ENCODE data around the gene CELF2. TPM values are rescaled to one million over a fixed set of nuclear protein-coding genes. Genes with fewer than 3 reads are reported as not detected.
"Not testable (repeated sequence)": the region's sequence is repeated elsewhere in the genome, so short reads cannot be mapped to it uniquely, and the experiment has no call there.

The CELF2 gene
- total RNA-seq, 3 donors from 2014 or later: 40.0 to 178 (median 45.6) TPM

DNA sequence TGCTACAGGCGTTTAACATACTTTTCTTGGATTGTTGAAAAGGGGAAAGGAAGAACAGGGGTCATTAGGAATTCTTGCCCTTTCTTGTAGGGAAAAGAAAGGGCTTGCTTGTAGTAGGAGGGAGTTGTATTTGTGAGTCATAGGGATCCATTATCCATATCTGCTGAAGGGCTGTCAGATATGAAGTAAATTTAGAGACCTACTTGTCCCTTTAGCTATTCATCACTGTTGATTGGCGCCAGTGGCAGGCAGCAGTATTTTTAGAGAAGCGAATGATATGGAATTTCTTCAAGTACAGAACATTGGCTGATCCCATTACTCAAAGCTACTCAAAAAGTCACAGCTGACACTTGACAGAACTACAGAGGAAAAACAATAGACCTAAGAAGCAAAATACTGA is 97.7 kb downstream of the CELF2 start:
- no peak for TF ChIP-seq POLR2AphosphoS5 (IDR thresholded peaks at IDR 0.05)
- TF ChIP-seq POLR2A (IDR thresholded peaks at IDR 0.05): no peak
- TF ChIP-seq, protein P1, sequence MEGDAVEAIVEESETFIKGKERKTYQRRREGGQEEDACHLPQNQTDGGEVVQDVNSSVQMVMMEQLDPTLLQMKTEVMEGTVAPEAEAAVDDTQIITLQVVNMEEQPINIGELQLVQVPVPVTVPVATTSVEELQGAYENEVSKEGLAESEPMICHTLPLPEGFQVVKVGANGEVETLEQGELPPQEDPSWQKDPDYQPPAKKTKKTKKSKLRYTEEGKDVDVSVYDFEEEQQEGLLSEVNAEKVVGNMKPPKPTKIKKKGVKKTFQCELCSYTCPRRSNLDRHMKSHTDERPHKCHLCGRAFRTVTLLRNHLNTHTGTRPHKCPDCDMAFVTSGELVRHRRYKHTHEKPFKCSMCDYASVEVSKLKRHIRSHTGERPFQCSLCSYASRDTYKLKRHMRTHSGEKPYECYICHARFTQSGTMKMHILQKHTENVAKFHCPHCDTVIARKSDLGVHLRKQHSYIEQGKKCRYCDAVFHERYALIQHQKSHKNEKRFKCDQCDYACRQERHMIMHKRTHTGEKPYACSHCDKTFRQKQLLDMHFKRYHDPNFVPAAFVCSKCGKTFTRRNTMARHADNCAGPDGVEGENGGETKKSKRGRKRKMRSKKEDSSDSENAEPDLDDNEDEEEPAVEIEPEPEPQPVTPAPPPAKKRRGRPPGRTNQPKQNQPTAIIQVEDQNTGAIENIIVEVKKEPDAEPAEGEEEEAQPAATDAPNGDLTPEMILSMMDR (IDR thresholded peaks at IDR 0.05): no peak
- intact Hi-C loops (cut with DNase I; ENCODE audit: low total_unique reads): no loop called here
- Histone ChIP-seq H3K27ac (no peak overlapping the region), H3K36me3 (no peaks in the 10 kb centered on the region), H3K4me1 (no peaks in the 10 kb centered on the region), H3K27me3 (no peaks in the 10 kb centered on the region), H3K4me3 (no peak overlapping the region), H3K9me3 (no peaks in the 10 kb centered on the region)
- DNase-seq (ENCODE audit: low spot score in 2 of 2): no peak

- no peak for DNase-seq (ENCODE audit: low spot score in 2 of 2)
- Histone ChIP-seq H3K36me3 (no peaks in the 10 kb centered on the region), H3K4me3 (no peak overlapping the region), H3K27ac (no peak overlapping the region), H3K27me3 (no peaks in the 10 kb centered on the region), H3K4me1 (no peaks in the 10 kb centered on the region), H3K9me3 (no peaks in the 10 kb centered on the region)
- TF ChIP-seq POLR2A (IDR thresholded peaks at IDR 0.05): no peak
- TF ChIP-seq POLR2AphosphoS5 (IDR thresholded peaks at IDR 0.05): no peak
- TF ChIP-seq, protein P1 (IDR thresholded peaks at IDR 0.05): no peak
- intact Hi-C loops (cut with DNase I; ENCODE audit: low total_unique reads): no loop called here
Measured at GRCh38 chr10:11116361-11116760, 98.7 kb downstream of the CELF2 start.

DNA sequence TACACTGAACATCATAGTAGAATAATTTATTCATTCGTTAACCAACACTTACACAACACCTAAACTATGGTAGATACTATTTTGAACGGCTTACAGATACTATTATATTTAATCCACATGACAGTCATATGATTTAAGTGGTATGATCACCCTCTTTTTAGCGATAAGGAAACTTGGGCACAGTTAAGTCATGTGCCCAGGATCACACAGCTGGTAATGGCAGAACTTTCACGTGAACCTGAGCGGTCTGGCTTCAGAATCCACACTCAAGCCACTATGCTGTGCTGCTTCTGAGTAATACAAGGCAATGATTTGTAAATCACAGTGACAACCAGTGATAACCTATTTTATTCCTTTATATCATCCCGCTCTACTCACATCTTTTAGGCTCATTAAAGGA is 99.1 kb downstream of the CELF2 start:
- no peak for TF ChIP-seq POLR2AphosphoS5 (IDR thresholded peaks at IDR 0.05)
- TF ChIP-seq POLR2A (IDR thresholded peaks at IDR 0.05): no peak
- intact Hi-C loops (cut with DNase I; ENCODE audit: low total_unique reads): no loop called here
- H3K4me3 ChIP-seq: no peak overlapping the region
- H3K36me3 ChIP-seq: no peaks in the 10 kb centered on the region
- no peaks in the 10 kb centered on the region for H3K9me3 ChIP-seq
- H3K4me1 ChIP-seq: no peaks in the 10 kb centered on the region
- no peaks in the 10 kb centered on the region for H3K27me3 ChIP-seq
- H3K27ac ChIP-seq: no peak overlapping the region
- DNase-seq (ENCODE audit: low spot score in 2 of 2): no peak

DNA sequence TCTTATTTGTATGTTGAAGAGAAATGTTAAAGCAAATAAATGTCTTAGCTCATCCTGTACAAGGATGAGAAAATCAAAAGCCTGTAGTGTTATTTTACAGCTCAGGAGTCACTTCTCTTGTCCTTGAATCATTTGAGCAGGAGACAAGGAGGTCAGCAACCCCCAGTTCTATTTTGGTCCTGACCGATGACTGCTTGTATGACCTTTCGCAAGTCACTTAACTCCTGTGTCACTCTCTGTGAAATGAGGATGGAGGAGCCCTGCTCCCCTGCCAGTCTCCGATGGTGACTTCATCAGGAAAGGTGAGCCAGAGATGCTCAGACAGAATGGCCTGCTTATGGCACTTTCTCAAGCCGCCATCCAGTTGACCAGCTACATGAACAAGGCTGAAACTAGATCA is 101.0 kb downstream of the CELF2 start:
- H3K9me3 ChIP-seq: no peaks in the 10 kb centered on the region

DNA sequence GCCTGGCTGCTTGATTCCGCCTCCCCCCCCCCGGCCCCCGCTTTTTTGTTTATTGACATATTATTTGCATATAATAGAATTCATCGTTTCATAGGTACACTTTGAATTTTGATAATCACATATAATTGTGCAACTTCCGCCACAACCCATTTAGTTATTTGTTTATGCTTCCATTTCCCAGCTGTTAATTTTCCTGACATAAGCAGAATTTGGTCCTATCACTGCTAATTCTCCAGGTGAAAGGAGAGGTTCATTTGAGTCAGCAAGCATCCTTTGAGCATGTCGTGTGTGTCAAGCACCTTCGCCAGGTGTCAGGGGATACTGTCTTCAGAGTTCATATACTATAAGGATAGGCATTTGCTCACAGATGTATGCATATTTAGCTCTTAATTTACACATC is 102.2 kb downstream of the CELF2 start:
- TF ChIP-seq POLR2AphosphoS5 (IDR thresholded peaks at IDR 0.05) (no peak), POLR2A (IDR thresholded peaks at IDR 0.05) (no peak)
- TF ChIP-seq, protein P1 (IDR thresholded peaks at IDR 0.05): no peak
- no peaks in the 10 kb centered on the region for H3K9me3 ChIP-seq
- no peak for DNase-seq (ENCODE audit: low spot score in 2 of 2)
- H3K4me1 ChIP-seq: no peaks in the 10 kb centered on the region
- H3K27ac ChIP-seq: no peak overlapping the region
- no peaks in the 10 kb centered on the region for H3K27me3 ChIP-seq
- intact Hi-C loops (cut with DNase I; ENCODE audit: low total_unique reads): no loop called here
- no peaks in the 10 kb centered on the region for H3K36me3 ChIP-seq
- no peak overlapping the region for H3K4me3 ChIP-seq

More for the DNA sequence above, 101.0 kb downstream of the CELF2 start:
- Histone ChIP-seq H3K36me3 (no peaks in the 10 kb centered on the region), H3K4me3 (no peak overlapping the region), H3K27ac (no peak overlapping the region), H3K4me1 (no peaks in the 10 kb centered on the region), H3K27me3 (no peaks in the 10 kb centered on the region)
- TF ChIP-seq, protein P1 (IDR thresholded peaks at IDR 0.05): no peak
- no peak for TF ChIP-seq POLR2A (IDR thresholded peaks at IDR 0.05)
- TF ChIP-seq POLR2AphosphoS5 (IDR thresholded peaks at IDR 0.05): no peak
- DNase-seq (ENCODE audit: low spot score in 2 of 2): no peak
- intact Hi-C loops (cut with DNase I; ENCODE audit: low total_unique reads): no loop called here

DNA sequence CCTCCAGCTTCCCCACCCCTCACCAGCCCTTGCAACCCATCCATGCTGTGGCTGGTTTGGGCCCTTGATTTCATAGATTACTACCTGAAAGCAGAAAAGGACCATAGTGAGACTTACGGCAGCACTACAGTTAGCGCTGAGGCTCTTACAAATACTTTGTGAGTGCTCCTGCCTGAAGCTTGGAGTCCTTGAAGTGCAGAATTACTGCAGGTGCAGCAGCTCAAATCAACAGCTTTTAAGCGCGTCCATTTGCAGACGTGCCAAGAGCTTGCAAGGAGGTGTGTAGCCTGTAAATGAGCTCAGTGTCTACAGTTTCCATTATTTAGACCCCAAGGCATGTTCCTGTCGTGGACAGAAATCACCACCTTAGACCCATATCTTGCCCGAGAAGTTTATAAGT is 103.0 kb downstream of the CELF2 start:
- Histone ChIP-seq H3K27me3 (no peaks in the 10 kb centered on the region), H3K9me3 (no peaks in the 10 kb centered on the region), H3K36me3 (no peaks in the 10 kb centered on the region), H3K4me3 (no peak overlapping the region), H3K27ac (no peak overlapping the region), H3K4me1 (no peaks in the 10 kb centered on the region)
- TF ChIP-seq, protein P1 (IDR thresholded peaks at IDR 0.05): no peak
- TF ChIP-seq POLR2AphosphoS5 (IDR thresholded peaks at IDR 0.05) (no peak), POLR2A (IDR thresholded peaks at IDR 0.05) (no peak)
- intact Hi-C loops (cut with DNase I; ENCODE audit: low total_unique reads): no loop called here
- no peak for DNase-seq (ENCODE audit: low spot score in 2 of 2)

DNA sequence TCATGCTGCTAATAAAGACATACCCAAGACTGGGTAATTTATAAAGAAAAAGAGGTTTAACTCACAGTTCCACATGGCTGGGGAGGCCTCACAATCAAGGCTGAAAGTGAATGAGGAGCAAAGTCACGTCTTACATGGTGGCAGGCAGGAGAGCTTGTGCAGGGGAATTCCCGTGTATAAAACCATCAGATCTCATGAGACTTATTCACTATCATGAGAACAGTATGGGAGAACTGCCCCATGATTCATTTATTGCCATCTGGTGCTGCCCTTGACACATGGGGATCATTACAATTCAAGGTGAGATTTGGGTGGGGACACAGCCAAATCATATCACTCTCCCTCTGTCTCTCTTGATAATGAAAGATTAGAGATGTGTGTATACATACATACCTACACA is 106.2 kb downstream of the CELF2 start:
- intact Hi-C loops (cut with DNase I; ENCODE audit: low total_unique reads); DNase-seq (ENCODE audit: low spot score in 2 of 2); H3K27ac ChIP-seq; H3K4me1 ChIP-seq; H3K27me3 ChIP-seq; H3K9me3 ChIP-seq; H3K36me3 ChIP-seq; H3K4me3 ChIP-seq: not testable (repeated sequence)
